Ascending aorta (tissue), 2 donors: ENCODE measurements around the gene SNRPA. TPM values are rescaled to one million over a fixed set of nuclear protein-coding genes. Genes with fewer than 3 reads are reported as not detected.
"Not testable (repeated sequence)": the region's sequence is repeated elsewhere in the genome, so short reads cannot be mapped to it uniquely, and the experiment has no call there.

Experiments
- DNase-seq, 2 donors: peaks; one replicate each; pipeline ENCODE4 v3.0.0-alpha.2; 2019; ENCODE audit warnings: low spot score in 2 of 2
- H3K27ac ChIP-seq, 2 donors: fragments of 200-600 bp; sonication (generic); one replicate each; pipeline ENCODE4 v1.5.1; 2016 to 2017; ENCODE audit warnings: mild to moderate bottlenecking in 1 of 2
- H3K27me3 ChIP-seq: fragments of 200-600 bp; sonication (generic); one replicate; pipeline ENCODE4 v1.5.1; 2017
- H3K36me3 ChIP-seq, 2 donors: fragments of 200-600 bp; sonication (generic); one replicate each; pipeline ENCODE4 v1.5.1; 2016
- H3K4me1 ChIP-seq, 2 donors: fragments of 200-600 bp; sonication (generic); one replicate each; pipeline ENCODE4 v1.5.1; 2016 to 2017; ENCODE audit warnings: mild to moderate bottlenecking in 1 of 2
- H3K4me3 ChIP-seq, 2 donors: fragments of 200-600 bp; sonication (generic); one replicate each; pipeline ENCODE4 v1.5.1; 2016 to 2017; ENCODE audit warnings: mild to moderate bottlenecking in 1 of 2
- H3K9me3 ChIP-seq, 2 donors: fragments of 200-600 bp; sonication (generic); one replicate each; pipeline ENCODE4 v1.5.1; 2016
- intact Hi-C: fragments of 100-400 bp; cut with DNase I; formaldehyde crosslinking; loops from one replicate; pipeline ENCODE4 v1.15.1; 2023
- total RNA-seq: library from RNA; depleted of rRNA; stranded (reverse); fragments of >200 nt; gene quantifications from one replicate; pipeline ENCODE4 v1.1.0, GENCODE V29; 2016
- TF ChIP-seq, protein P1 (sequence below), 3 experiments: fragments of 200-600 bp in 2 of 3; fragments of 450-650 bp in 1 of 3; sonication (generic) in 2 of 3; IDR thresholded peaks; one replicate each; pipeline ENCODE4 v1.5.1; 2016 to 2019; ENCODE audit warnings: antibody characterized with exemption in 3 of 3, mild to moderate bottlenecking in 1 of 3, moderate library complexity in 1 of 3

Gene SNRPA
- total RNA-seq, 1 donor from 2014 or later, result 154 TPM

DNA sequence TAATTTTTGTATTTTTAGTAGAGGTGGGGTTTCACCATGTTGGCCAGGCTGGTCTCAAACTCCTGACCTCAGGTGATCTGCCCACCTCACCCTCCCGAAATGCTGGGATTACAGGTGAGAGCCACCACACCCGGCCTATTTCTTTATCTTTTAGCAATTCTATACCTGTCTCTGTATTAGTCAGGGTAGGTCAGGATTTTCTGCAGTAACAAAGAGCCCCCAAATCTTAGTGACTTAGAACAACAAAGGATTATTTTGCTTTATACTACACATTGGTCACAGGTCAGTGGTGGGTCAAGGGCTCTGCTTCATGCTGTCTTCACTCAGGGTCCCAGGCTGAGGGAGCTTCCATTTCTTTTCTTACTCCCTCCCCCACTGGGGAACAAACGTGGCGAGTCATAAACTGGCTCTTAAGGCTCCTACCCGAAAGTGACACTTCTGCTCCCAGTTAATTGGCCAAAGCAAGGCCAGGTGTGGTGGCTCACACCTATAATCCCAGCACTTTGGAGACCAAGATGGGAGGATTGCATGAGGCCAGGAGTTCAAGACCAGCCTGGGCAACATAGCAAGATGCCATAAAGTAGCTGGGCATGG lies 27.2 kb upstream of the SNRPA start:
- no peak overlapping the region for H3K4me3 ChIP-seq
- peaks cover 43 to 54% of the 10 kb centered on the region in 2 donors for H3K36me3 ChIP-seq
- H3K27me3 ChIP-seq, result no peaks in the 10 kb centered on the region
- peaks cover 7 to 41% of the 10 kb centered on the region in 2 donors for H3K4me1 ChIP-seq
- peak overlapping the region in 1 of 2 donors; percentile 27 for H3K27ac ChIP-seq
- intact Hi-C loops, result no loop called here
- DNase-seq, result no peak
- no peaks in the 10 kb centered on the region for H3K9me3 ChIP-seq
- TF ChIP-seq, protein P1, sequence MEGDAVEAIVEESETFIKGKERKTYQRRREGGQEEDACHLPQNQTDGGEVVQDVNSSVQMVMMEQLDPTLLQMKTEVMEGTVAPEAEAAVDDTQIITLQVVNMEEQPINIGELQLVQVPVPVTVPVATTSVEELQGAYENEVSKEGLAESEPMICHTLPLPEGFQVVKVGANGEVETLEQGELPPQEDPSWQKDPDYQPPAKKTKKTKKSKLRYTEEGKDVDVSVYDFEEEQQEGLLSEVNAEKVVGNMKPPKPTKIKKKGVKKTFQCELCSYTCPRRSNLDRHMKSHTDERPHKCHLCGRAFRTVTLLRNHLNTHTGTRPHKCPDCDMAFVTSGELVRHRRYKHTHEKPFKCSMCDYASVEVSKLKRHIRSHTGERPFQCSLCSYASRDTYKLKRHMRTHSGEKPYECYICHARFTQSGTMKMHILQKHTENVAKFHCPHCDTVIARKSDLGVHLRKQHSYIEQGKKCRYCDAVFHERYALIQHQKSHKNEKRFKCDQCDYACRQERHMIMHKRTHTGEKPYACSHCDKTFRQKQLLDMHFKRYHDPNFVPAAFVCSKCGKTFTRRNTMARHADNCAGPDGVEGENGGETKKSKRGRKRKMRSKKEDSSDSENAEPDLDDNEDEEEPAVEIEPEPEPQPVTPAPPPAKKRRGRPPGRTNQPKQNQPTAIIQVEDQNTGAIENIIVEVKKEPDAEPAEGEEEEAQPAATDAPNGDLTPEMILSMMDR (IDR thresholded peaks at IDR 0.05), result no peak

DNA sequence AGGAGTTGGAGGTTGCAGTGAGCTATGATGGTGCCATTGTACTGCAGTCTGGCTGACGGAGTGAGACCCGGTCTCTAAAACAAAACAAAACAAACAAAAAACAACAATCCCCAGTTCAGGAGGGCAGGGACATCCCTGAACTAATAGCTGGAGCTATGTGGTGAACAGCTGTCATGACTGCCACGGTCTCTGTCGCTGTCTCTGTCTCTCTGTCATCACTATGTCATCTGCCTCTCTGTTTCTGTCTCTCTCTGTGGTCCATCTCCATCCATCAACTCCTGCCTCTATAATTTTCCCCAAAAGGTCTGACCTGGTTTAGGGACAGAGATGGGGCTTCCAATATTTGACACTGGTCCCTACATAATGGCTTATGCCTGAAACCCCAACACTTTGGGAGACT lies 26.7 kb upstream of the SNRPA start:
- H3K27me3 ChIP-seq, result no peaks in the 10 kb centered on the region
- TF ChIP-seq, protein P1 (IDR thresholded peaks at IDR 0.05), result no peak
- no peak for DNase-seq
- H3K4me3 ChIP-seq, result no peak overlapping the region
- H3K4me1 ChIP-seq, result peaks cover 7 to 40% of the 10 kb centered on the region in 2 donors
- no peak overlapping the region for H3K27ac ChIP-seq
- no peaks in the 10 kb centered on the region for H3K9me3 ChIP-seq
- intact Hi-C loops, result no loop called here
- H3K36me3 ChIP-seq, result peaks cover 48 to 60% of the 10 kb centered on the region in 2 donors

DNA sequence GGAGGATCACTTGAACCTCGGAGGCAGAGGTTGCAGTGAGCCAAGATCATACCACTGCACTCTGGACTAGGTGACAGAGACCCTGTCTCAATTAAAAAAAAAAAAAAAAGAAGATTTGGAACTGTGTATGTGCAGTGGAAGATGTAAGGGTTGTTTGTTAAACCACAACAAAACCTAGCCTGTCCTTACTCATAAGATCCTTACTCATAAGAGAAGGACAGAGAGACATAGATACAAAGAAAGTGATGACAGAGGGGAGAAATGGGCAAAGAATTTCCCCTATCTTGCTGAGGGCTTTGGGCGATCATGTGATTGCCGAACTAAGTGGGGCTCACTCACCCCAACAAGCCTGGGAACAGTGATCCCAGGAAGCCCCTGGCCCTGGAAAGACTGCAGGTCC lies 26.1 kb upstream of the SNRPA start:
- Histone ChIP-seq H3K9me3 (no peaks in the 10 kb centered on the region), H3K27ac (no peak overlapping the region), H3K36me3 (peaks cover 53 to 65% of the 10 kb centered on the region in 2 donors), H3K4me1 (peaks cover 4 to 35% of the 10 kb centered on the region in 2 donors), H3K4me3 (no peak overlapping the region), H3K27me3 (no peaks in the 10 kb centered on the region)
- TF ChIP-seq, protein P1 (IDR thresholded peaks at IDR 0.05), result no peak
- DNase-seq, result no peak
- intact Hi-C loops, result no loop called here

DNA sequence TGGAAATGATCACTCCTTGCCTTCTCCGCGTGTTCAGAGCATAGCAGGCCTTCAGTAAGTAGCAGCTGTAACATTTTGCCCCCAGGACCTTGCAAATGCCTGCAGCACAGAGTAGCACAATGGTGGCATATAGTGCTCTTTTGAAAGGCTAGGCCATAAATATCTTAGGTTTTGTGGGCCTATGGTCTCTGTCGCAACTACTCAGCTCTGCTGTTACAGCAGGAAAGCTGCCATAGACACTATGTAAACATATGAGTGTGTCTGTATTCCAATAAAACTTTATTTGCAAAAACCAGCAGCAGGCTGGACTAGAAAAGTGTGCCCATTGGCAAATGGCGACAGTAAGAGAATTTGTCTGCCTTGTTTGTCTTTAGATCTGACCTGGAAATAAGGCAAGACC lies 24.7 kb upstream of the SNRPA start:
- H3K27ac ChIP-seq, result no peak overlapping the region
- no peak for DNase-seq
- peaks cover 0 to 25% of the 10 kb centered on the region in 2 donors for H3K4me1 ChIP-seq
- H3K9me3 ChIP-seq, result no peaks in the 10 kb centered on the region
- TF ChIP-seq, protein P1 (IDR thresholded peaks at IDR 0.05), result no peak
- intact Hi-C loops, result no loop called here
- no peaks in the 10 kb centered on the region for H3K27me3 ChIP-seq
- H3K36me3 ChIP-seq, result peaks cover 67 to 80% of the 10 kb centered on the region in 2 donors
- H3K4me3 ChIP-seq, result no peak overlapping the region

DNA sequence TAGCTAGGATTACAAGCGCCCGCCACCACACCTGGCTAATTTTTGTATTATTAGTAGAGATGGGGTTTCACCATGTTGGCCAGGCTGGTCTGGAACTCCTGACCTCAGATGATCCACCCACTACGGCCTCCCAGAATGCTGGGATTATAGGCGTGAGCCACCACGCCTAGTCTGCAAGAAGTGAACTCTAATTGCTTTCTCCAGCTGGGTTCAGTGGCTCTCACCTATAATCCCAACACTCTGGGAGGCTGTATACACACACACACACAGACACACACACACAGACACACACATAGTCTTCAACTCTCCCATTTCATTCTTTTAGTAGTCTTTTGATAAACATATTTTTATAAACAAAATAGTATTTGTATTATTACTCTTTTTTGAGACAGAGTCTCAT lies 20.9 kb upstream of the SNRPA start:
- H3K27me3 ChIP-seq, intact Hi-C loops, H3K27ac ChIP-seq, H3K4me1 ChIP-seq, H3K4me3 ChIP-seq, H3K9me3 ChIP-seq, DNase-seq: not testable (repeated sequence)
- peaks cover 88 to 99% of the 10 kb centered on the region in 2 donors for H3K36me3 ChIP-seq

DNA sequence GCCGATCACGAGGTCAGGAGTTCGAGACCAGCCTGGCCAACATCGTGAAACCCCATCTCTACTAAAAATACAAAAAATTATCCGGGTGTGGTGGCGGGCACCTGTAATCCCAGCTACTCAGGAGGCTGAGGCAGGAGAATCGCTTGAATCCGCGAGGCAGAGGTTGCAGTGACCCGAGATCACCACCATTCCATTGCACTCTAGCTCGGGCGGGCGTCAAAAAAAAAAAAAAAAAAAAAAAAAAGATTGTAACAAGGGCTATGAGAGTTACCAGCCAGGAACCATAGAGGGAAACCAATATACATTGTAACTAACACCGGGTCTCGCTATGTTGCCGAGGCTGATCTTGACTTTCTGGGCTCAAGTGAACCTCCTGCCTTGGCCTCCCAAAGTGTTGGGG lies 18.7 kb upstream of the SNRPA start:
- H3K4me3 ChIP-seq, H3K27ac ChIP-seq, H3K9me3 ChIP-seq, DNase-seq, H3K27me3 ChIP-seq, H3K4me1 ChIP-seq, intact Hi-C loops: not testable (repeated sequence)
- H3K36me3 ChIP-seq, result peaks cover 91 to 99% of the 10 kb centered on the region in 2 donors

DNA sequence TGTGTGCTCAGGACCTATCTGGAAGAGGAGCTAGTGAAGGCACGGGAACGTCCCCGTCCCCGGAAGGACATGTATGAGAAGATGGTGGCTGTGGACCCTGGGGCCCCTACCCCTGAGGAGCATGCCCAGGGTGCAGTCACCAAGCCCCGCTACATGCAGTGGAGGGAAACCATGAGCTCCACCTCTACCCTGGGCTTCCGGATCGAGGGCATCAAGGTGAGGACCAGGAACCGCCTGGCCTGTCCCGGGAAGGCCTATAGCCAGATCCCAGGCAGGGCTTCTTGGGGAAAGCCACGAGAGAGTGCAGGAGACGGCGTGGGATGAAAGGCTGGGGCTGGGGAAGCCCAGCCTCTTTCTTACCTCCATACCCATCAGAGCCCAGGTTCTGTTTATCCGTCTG lies 17.9 kb upstream of the SNRPA start:
- intact Hi-C loops, result no loop called here
- DNase-seq, result no peak
- no peak overlapping the region for H3K27ac ChIP-seq
- H3K4me3 ChIP-seq, result no peak overlapping the region
- no peaks in the 10 kb centered on the region for H3K27me3 ChIP-seq
- H3K9me3 ChIP-seq, result no peaks in the 10 kb centered on the region
- H3K36me3 ChIP-seq, result peaks cover 89 to 97% of the 10 kb centered on the region in 2 donors
- TF ChIP-seq, protein P1 (IDR thresholded peaks at IDR 0.05), result no peak
- H3K4me1 ChIP-seq, result no peaks in the 10 kb centered on the region
